ENCODE data around the gene TCTN1.
"Not testable (repeated sequence)": the region's sequence is repeated elsewhere in the genome, so short reads cannot be mapped to it uniquely, and the experiment has no call there.

Gene TCTN1

DNA sequence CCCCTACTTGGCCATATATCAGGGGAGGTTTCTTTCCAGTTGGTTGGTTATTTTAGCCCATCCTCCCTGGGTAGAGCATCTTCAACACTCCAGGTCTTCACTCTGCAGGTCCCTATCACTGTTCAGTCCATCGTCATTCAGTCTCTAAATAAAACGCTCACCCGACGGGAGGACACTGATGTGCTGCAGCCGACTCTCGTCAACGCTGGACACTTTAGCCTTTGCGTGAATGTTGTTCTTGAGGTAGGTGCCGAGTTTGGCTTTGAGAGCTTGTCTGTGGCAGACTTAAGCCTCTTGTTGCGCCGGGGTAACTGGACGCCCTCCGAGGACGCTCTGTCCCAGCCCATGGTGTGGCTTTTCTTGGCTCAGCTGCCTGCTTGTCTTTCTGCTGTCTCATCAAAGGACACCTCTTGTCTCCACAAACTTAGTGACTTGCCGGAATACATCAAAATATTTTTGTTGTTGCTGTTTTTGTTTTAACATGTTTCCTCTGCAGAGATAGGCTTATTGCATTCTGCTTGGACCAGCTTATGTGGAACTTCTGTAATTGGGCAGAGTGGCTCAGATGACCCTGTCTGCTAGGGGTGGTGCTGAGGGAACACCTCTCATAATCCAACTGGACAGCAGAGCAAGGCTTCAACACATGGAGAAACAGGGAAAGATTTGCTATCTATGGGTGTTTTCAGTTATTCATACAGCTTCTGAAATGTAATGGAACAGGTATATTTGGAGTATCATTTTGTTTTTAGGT lies 26.5 kb downstream of the TCTN1 start:
- DNase-seq, result no peak

- no peak for DNase-seq
These were observed 27.6 kb downstream of the TCTN1 start for GRCh38 chr12:110641521-110641920.

GRCh38 chr12:110647631-110648040 lies 33.7 kb downstream of the TCTN1 start:
- DNase-seq, result peak in 1 of 2 experiments; percentile 14

- DNase-seq, result no peak
These were observed 35.5 kb downstream of the TCTN1 start for GRCh38 chr12:110649341-110649847.

DNA sequence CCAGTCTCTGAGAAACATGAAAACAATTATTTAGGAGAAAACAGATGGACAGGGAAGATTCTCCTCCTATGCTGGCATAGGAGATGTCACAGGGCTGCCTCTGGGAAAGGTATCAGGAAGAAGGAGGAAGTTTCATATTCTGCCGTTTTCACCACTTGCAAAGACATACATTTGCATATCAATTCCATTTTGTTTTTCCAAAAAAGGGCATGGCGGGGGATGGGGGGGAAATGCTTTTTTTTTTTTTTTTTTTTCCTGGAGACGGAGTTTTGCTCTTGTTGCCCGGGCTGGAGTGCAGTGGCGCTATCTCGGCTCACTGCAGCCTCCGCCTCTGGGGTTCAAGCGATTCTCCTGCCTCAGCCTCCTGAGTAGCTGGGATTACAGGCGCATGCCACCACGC lies 40.3 kb downstream of the TCTN1 start:
- not testable (repeated sequence) for DNase-seq

DNA sequence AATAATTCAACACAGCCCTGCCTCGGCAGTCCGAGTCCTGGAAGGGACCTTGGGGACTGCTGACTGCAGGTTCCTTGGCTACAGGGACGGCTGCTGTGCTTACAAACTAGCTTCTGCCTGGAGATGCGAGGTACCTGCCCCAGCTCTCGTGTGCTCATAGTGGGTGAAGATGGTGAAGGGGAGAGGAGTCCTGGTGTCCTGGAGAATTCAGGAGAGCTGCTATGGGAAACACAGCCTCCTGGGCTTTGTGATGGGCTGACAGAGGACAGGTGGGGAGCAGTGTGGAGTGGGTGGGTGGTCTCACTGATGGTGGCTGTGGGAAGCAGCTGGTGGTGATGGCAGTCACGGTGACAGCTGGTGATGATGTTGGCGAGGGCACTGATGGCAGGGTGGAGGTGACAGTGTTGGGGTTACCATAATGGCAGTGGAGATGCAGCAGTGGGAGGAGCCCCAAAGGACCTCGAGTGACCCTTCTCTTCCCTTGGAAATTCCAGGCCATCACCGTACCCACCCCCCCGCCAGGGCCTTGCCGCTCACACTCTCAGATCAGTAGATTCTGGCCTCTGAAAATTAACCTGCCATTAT lies 42.2 kb downstream of the TCTN1 start:
- DNase-seq, result no peak

DNA sequence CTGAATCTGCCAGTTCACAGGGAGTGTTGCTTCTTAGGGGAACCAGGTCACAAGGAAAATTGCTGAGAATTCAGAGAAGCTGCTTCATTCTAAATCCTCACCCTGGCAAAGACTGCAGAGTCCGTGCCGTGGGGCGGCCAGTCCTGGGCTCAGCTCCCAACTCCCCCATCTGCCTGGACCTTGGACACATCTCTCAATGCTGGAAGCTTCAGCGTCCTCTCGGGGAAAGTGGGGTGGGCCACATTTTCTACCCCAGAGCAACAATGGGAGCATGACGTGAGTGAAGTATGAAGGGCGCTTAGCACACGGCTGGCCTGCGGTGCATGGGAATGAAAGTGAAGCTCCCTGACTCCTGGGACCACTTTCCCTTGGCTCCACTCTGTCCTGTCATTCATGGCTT lies 43.8 kb downstream of the TCTN1 start:
- DNase-seq, result no peak

DNA sequence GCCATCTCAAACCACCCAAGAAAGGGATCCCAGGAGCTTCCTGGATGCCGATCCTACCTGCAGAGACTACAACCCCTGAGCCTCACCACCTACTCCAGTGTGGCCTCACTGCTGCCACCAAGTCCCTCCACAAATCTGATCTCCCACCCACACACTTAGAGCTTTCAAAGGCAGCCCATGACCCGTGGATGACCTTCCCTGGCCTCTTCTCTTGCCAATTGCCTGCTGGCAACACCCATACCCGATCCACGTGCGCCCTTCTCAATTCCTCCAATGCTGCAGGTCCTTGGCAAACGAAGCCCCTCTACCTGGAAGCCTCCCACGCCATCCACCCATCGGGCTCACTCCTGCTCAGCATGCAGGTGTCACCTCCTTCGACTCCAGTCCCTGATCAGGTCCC lies 44.3 kb downstream of the TCTN1 start:
- no peak for DNase-seq

DNA sequence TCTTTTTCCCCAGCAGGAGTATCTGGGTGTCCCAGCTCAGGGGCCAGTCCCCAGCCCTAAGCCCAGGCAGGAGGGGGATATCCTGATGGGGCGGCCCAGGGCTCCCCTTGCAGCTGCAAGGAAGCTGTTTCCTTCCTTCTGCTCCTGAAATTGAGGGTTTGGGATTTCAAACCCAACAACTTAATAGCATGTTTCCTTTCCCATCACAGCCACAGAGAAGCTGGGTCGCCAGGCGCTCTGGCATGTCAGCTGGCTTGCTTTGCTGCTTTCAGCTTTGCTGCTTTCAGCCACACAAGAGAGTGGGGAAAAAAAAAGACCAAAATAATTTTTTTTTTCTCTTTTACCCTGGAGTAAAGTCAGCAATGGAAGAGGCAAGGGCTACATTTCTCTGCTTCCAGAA lies 44.9 kb downstream of the TCTN1 start:
- DNase-seq, result no peak

GRCh38 chr12:110661337-110661972 lies 47.5 kb downstream of the TCTN1 start:
- peak; percentile 49 to 61 for DNase-seq

DNA sequence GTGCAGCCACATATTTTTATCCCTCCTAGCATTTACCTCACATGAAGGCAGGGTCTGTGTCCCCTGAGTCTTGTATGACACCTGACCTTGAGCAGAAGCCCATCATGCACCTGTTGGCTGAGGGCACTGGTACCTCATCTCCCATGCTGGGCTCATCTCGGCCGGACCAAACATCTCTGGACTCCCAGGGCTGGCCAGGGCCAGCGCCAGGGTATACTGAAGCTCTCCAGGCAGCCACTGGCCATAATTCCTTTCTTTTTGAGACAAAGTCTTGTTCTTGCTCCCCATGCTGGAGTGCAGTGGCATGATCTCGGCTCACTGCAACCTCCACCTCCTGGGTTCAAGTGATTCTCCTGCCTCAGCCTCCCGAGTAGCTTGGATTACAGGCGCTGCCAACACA lies 53.0 kb downstream of the TCTN1 start:
- DNase-seq, result no peak

DNA sequence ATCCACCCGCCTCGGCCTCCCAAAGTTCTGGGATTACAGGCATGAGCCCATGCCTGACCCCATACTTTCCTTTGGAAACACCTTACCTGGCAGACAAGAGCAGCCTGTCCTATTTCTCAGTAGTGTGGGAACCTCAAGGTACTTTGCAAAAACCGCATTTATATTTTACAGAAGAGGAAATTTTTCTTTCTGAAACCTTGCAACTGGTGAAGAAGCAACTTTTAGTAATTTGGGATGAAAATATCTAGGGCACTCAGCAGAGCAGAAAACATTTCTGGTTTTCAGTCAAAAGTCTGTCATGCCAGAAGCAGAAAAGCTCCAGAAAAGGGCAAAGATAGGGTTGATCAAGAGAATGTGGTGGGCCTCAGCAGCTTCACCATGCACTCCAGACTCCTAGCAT lies 53.7 kb downstream of the TCTN1 start:
- no peak for DNase-seq

GRCh38 chr12:110668480-110669192 lies 54.7 kb downstream of the TCTN1 start:
- DNase-seq, result no peak

- no peak for DNase-seq
These were observed 55.2 kb downstream of the TCTN1 start for GRCh38 chr12:110669193-110669502.

DNA sequence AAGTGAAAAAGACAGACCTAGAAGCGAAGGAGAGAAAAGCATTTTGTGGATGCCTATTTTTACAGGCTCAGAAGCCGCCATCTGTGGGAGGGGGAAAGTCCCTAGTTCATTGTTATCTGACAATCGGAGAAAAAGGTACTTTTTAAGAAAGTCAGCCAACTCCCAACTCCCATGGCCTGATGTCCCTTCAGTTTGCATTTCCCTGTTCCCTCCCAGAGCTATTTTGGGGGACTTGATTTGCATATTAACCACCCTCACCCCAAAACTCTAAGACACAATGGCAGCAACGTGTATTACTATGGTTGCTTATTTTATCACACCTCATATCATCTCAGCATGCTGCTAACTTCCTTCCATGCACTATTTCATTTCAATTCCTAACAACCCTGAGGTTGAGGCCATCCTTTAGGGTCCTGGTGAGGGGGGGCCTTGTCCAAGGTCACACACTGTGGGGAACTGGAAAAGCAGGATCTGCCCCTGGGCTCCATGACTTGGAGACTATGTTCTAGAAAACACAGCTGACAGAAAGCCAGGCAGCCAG lies 56.3 kb downstream of the TCTN1 start:
- peak; percentile 45 to 57 for DNase-seq

- DNase-seq, result no peak
These were observed 62.2 kb downstream of the TCTN1 start for GRCh38 chr12:110676171-110676570.

DNA sequence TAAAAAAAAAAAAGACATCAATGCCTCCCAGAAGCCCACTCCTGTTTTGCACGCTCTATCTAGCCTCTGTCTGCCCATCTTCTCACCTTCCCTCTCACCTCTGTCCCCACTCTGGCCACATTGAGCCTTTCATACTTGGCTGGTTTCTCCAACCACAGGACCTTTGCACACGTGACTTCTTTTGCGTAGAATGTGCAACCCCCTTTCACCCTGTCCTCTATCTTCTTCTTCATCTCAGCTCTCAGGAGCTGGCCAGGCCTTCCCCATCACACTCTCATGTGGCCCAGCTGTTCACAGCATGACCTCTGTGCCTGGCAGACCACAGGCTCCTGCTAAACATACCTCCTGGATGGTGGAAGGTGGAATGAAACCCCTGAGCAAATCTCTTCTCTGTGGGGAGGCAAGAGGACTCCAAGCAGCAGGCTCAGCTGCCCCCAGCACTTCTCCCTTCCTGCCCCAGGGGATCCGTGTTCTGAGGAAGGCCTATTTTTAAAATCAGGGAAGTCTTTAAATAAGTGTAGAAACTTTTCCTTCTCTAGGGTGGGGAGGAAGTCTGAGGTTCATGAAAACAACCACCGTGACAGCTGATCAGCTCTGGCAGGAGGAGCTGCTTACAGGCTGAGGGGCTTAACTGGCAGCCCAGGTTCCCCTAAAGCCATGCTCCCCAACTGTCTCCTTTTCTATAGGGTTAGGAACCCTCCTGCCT lies 63.4 kb downstream of the TCTN1 start:
- DNase-seq, result no peak

GRCh38 chr12:110677982-110678381 lies 64.1 kb downstream of the TCTN1 start:
- no peak for DNase-seq

DNA sequence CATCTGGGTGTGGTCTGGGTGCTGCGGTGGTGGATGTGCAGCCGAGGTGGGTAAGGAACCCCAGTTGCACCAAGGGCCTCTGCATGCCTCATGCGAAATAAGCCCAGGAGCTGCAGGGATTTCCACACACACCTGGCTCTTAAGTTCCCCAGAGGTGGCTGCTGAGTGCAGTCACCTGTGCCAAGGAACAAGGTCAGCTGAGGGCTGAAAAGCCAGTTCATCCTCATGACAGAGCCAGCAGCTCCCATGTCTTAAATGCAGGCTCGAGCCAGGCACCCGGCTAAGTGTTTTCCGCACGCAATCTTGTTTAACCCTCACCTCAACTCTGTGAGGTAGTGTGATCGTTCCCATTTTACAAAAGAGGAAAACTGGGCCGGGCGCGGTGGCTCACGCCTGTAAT lies 65.3 kb downstream of the TCTN1 start:
- DNase-seq, result no peak

DNA sequence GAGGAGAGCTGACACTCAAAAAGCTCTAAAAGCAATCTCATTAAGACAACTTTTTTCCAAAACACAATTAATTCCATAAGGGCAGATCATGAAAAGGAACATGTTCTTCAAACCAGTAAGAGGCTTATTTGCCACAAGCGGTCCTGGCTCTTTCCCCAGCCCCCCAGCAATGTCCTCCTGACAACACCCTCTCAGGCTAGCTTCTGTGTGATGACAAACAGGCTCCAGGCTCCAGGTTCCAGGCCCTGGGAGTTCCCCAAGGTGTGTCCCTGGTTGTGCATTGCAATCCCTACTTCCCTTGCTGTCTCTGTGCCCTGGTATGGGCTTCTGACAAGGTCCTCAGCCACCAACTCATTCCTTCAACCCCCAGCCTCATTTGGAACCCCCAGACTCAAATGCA lies 66.1 kb downstream of the TCTN1 start:
- DNase-seq, result no peak

DNA sequence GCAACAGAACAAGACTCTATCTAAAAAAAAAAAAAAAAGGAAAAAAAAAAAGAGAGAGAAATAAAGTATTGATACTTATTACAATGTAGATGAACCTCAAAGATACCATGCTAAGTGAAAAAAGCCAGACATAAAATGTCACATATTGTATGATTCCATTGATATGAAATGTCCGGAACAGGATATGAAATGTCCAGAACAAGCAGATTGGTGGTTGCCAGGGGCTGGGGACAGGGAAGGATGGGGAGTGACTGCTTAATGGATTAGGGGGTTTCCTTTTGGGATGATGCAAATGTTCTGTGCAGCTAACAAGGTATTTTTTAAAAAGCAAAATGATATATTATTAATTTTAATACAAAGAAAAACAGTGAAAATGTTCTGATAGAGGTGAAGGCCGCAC lies 70.0 kb downstream of the TCTN1 start:
- no peak for DNase-seq

DNA sequence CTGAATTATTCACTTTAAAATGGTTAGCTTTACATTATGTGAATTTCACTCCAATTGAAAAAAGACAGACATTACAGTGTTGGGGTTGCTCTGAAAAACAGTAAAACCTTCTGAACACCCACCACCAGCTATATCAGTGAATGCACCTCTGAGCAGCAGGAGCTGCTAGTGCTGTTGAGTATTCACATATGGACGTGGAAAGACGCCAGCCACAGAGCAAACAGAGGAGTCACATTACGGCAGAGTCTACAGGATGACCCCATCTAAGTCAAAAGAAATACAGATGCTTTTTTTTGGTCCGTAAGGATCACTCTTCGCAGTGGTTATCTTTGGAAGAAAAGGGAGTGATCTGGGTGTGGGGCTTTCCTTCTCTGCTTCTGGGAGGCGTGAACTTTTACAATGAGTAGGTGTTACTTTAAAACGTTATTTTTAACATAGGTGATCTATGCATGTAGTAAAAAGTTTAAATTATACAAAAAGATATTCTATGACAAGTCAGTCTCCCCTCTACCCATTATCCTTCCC lies 70.4 kb downstream of the TCTN1 start:
- no peak for DNase-seq
